Neural cell (in vitro differentiated cells): ENCODE measurements around the gene RAB1B. TPM values are rescaled to one million over a fixed set of nuclear protein-coding genes. Genes with fewer than 3 reads are reported as not detected.

Source experiments
- H2AFZ ChIP-seq: fragments of 200-600, 300-800 bp; sonication (generic), shearing (Covaris generic); 2 replicates; pipeline ENCODE4 v1.6.0; 2014; ENCODE audit warnings: low read depth, mild to moderate bottlenecking, antibody characterized with exemption, low read length, moderate library complexity
- H3F3A ChIP-seq: fragments of 200-600 bp; shearing (Covaris generic); 2 replicates; pipeline ENCODE4 v1.6.1; 2016; ENCODE audit warnings: mild to moderate bottlenecking, moderate library complexity, mixed read lengths, antibody characterized with exemption, low read length; ENCODE audit not compliant: insufficient read depth, poor library complexity, severe bottlenecking
- H3K27ac ChIP-seq: fragments of 200-600, 300-800 bp; sonication (generic), shearing (Covaris generic); 2 replicates; pipeline ENCODE4 v1.5.1; 2014; ENCODE audit warnings: mild to moderate bottlenecking, low read length, moderate library complexity
- H3K27me3 ChIP-seq: fragments of 300-800, 200-600 bp; sonication (generic), shearing (Covaris generic); 2 replicates; pipeline ENCODE4 v1.6.0; 2014; ENCODE audit warnings: mild to moderate bottlenecking, low read depth, low read length, moderate library complexity; ENCODE audit not compliant: insufficient read depth
- H3K36me3 ChIP-seq: fragments of 300-800, 200-600 bp; sonication (generic), shearing (Covaris generic); 2 replicates; pipeline ENCODE4 v1.5.1; 2014; ENCODE audit warnings: mild to moderate bottlenecking, antibody characterized with exemption, low read length, moderate library complexity; ENCODE audit not compliant: insufficient read depth
- H3K4me2 ChIP-seq: fragments of 300-800, 200-600 bp; sonication (generic), shearing (Covaris generic); 2 replicates; pipeline ENCODE4 v1.6.0; 2014; ENCODE audit warnings: mild to moderate bottlenecking, low read length
- H3K4me3 ChIP-seq: fragments of 300-800, 200-600 bp; sonication (generic), shearing (Covaris generic); 2 replicates; pipeline ENCODE4 v1.5.1; 2014; ENCODE audit warnings: mild to moderate bottlenecking, low read length, moderate library complexity
- H3K79me2 ChIP-seq: fragments of 200-600 bp; shearing (Covaris generic); replicated peaks from 2 replicates; pipeline ENCODE4 v1.6.0; 2014; ENCODE audit warnings: mild to moderate bottlenecking, low read length, moderate library complexity; ENCODE audit not compliant: insufficient read depth
- H3K9ac ChIP-seq: fragments of 300-800, 200-600 bp; sonication (generic), shearing (Covaris generic); 2 replicates; pipeline ENCODE4 v1.6.1; 2016; ENCODE audit warnings: mild to moderate bottlenecking, low read length, mixed read lengths
- H3K9me2 ChIP-seq: fragments of 200-600 bp; shearing (Covaris generic); 2 replicates; pipeline ENCODE4 v1.6.1; 2016; ENCODE audit warnings: mild to moderate bottlenecking, low read length, mixed read lengths; ENCODE audit not compliant: insufficient read depth
- H3K9me3 ChIP-seq: fragments of 200-600, 300-800 bp; sonication (generic), shearing (Covaris generic); 2 replicates; pipeline ENCODE4 v1.6.1; 2016; ENCODE audit warnings: mild to moderate bottlenecking, mixed run types, low read length, moderate library complexity, mixed read lengths
- H4K20me1 ChIP-seq: fragments of 200-600 bp; shearing (Covaris generic); 2 replicates; pipeline ENCODE4 v1.6.1; 2016; ENCODE audit warnings: mild to moderate bottlenecking, mixed run types; ENCODE audit not compliant: insufficient read depth
- CTCF ChIP-seq: fragments of 450-650 bp; IDR thresholded peaks from 2 replicates; pipeline ENCODE4 v1.5.1; 2014; ENCODE audit warnings: antibody characterized with exemption, mild to moderate bottlenecking, moderate library complexity; ENCODE audit not compliant: poor library complexity, severe bottlenecking
- EP300 ChIP-seq: fragments of 450-650 bp; conservative IDR thresholded peaks from 2 replicates; pipeline ENCODE4 v1.6.1; 2014; ENCODE audit warnings: antibody characterized with exemption, mild to moderate bottlenecking, moderate library complexity; ENCODE audit not compliant: poor library complexity, severe bottlenecking
- EZH2 ChIP-seq: fragments of 200-600, 300-800 bp; shearing (Covaris generic), sonication (generic); IDR thresholded peaks from 2 replicates; pipeline ENCODE4 v1.6.1; 2014; ENCODE audit warnings: antibody characterized with exemption, low read length, borderline replicate concordance, mild to moderate bottlenecking; ENCODE audit not compliant: insufficient read depth, poor library complexity, severe bottlenecking
- MXI1 ChIP-seq: fragments of 450-650 bp; conservative IDR thresholded peaks from 2 replicates; pipeline ENCODE4 v1.6.1; 2014; ENCODE audit warnings: antibody characterized with exemption, mild to moderate bottlenecking; ENCODE audit not compliant: poor library complexity, severe bottlenecking
- POLR2AphosphoS5 ChIP-seq: IDR thresholded peaks from 2 replicates; pipeline ENCODE4 v1.6.1; 2012
- RAD21 ChIP-seq: fragments of 450-650 bp; conservative IDR thresholded peaks from 2 replicates; pipeline ENCODE4 v1.6.1; 2014; ENCODE audit warnings: antibody characterized with exemption, mild to moderate bottlenecking, moderate library complexity
- REST ChIP-seq: IDR thresholded peaks from 2 replicates; pipeline ENCODE4 v1.6.1; 2012; ENCODE audit warnings: borderline replicate concordance
- SMC3 ChIP-seq: fragments of 450-650 bp; conservative IDR thresholded peaks from 2 replicates; pipeline ENCODE4 v1.6.1; 2014; ENCODE audit warnings: antibody characterized with exemption, mild to moderate bottlenecking, moderate library complexity; ENCODE audit not compliant: poor library complexity
- TAF1 ChIP-seq: IDR thresholded peaks from 2 replicates; pipeline ENCODE4 v1.6.1; 2012; ENCODE audit warnings: low read depth
- polyA plus RNA-seq: library from polyadenylated mRNA; depleted of rRNA; stranded (reverse); fragments of >200 nt; gene quantifications from 2 replicates; pipeline ENCODE4 v1.2.3, GENCODE V29; 2014

RAB1B gene
- polyA plus RNA-seq, 1 donor from 2014 or later = 27.2 TPM

- Histone ChIP-seq H4K20me1 (no peaks in the 10 kb centered on the region), H3K79me2 (no peaks in the 10 kb centered on the region), H3F3A (no peaks in the 10 kb centered on the region), H3K27ac (no peak overlapping the region), H2AFZ (no peak overlapping the region), H3K9me3 (no peaks in the 10 kb centered on the region), H3K4me3 (no peak overlapping the region), H3K36me3 (peaks cover 3% of the 10 kb centered on the region), H3K9me2 (no peaks in the 10 kb centered on the region), H3K27me3 (no peaks in the 10 kb centered on the region), H3K9ac (no peak overlapping the region), H3K4me2 (no peak overlapping the region)
- no peak for TF ChIP-seq REST
- TF ChIP-seq CTCF = no peak
- no peak for TF ChIP-seq POLR2AphosphoS5
Observed at GRCh38 chr11:66221012-66221411, 47.4 kb upstream of the RAB1B start.

GRCh38 chr11:66221726-66222236, 46.7 kb upstream of the RAB1B start:
- H3K4me2 ChIP-seq = no peak overlapping the region
- H3K4me3 ChIP-seq = no peak overlapping the region
- no peaks in the 10 kb centered on the region for H3K79me2 ChIP-seq
- no peaks in the 10 kb centered on the region for H3F3A ChIP-seq
- H3K36me3 ChIP-seq = no peaks in the 10 kb centered on the region
- TF ChIP-seq EZH2 = no peak
- TF ChIP-seq POLR2AphosphoS5 = no peak
- no peak for TF ChIP-seq CTCF
- TF ChIP-seq RAD21 = no peak
- TF ChIP-seq MXI1 = no peak
- TF ChIP-seq TAF1 = no peak
- TF ChIP-seq SMC3 = no peak
- TF ChIP-seq EP300 = no peak
- H4K20me1 ChIP-seq = no peaks in the 10 kb centered on the region
- H3K9me2 ChIP-seq = no peaks in the 10 kb centered on the region
- H3K9ac ChIP-seq = no peak overlapping the region
- H3K27me3 ChIP-seq = no peaks in the 10 kb centered on the region
- no peaks in the 10 kb centered on the region for H3K9me3 ChIP-seq
- no peak overlapping the region for H2AFZ ChIP-seq
- H3K27ac ChIP-seq = no peak overlapping the region
